ENCODE results near the gene PPP2R3C. TPM values are rescaled to one million over a fixed set of nuclear protein-coding genes. Genes with fewer than 3 reads are reported as not detected.

Gene PPP2R3C
- total and polyA plus RNA-seq, 2 of the 4 experiments (the other 2 are of a cell fraction) = 15.9 to 17.0 TPM

- TF ChIP-seq MAZ (IDR thresholded peaks at IDR 0.05; ENCODE audit: borderline replicate concordance, low read depth, low read length) = no peak
These were observed 11.9 kb upstream of the PPP2R3C start (continued) for GRCh38 chr14:35133542-35134328.

GRCh38 chr14:35124127-35124526, 2.3 kb upstream of the PPP2R3C start:
- no peak overlapping the region for H2BK20ac ChIP-seq (ENCODE audit: low read depth, low read length)
- H3K9ac ChIP-seq (ENCODE audit: low read depth, low read length) = no peak overlapping the region
- peaks cover 25 to 56% of the 10 kb centered on the region in 2 experiments for H3K79me1 ChIP-seq (ENCODE audit: low read depth in 1 of 2, low read length in 2 of 2)
- H2AFZ ChIP-seq (replicated peaks; ENCODE audit: low read length, poor library complexity) = no peak overlapping the region
- no peaks in the 10 kb centered on the region for H4K20me1 ChIP-seq (ENCODE audit: insufficient read depth, low read length)
- TF ChIP-seq MAZ (IDR thresholded peaks at IDR 0.05; ENCODE audit: borderline replicate concordance, low read depth, low read length) = no peak
- TF ChIP-seq RAD21 (IDR thresholded peaks at IDR 0.05; ENCODE audit: low read length) = no peak
- no peak overlapping the region for H2BK15ac ChIP-seq (ENCODE audit: low read depth, low read length)
- no peak overlapping the region for H4K91ac ChIP-seq (ENCODE audit: insufficient read depth, low read depth, low read length)
- ChIA-PET POLR2A (ENCODE audit: unreplicated experiment) (interaction anchor here (0.6 kb wide), 1 partner anchor 280 kb away, joined by 7 read pairs; the partner anchor contains the start of gene NFKBIA), CTCF (interaction anchor here (0.6 kb wide), 1 partner anchor 542 kb away, joined by 3 read pairs; no protein-coding TSS in a partner anchor)
- H3K4me1 ChIP-seq (ENCODE audit: control insufficient read depth, insufficient read depth, low read length) = peaks cover 5% of the 10 kb centered on the region
- H3K18ac ChIP-seq (ENCODE audit: low read depth, low read length) = no peak overlapping the region
- 0 out of 2 replicates have a peak, but pooled peaks cover 3% of the 10 kb centered on the region for H3K9me1 ChIP-seq (ENCODE audit: insufficient read depth, low read length)
- H2AK9ac ChIP-seq (replicated peaks; ENCODE audit: low read depth, low read length, poor library complexity) = no peak overlapping the region
- no peak overlapping the region for H3K4ac ChIP-seq (ENCODE audit: low read depth, low read length)
- no peak overlapping the region for H3K56ac ChIP-seq (ENCODE audit: extremely low read depth, insufficient read depth, low read length)
- H3K14ac ChIP-seq (replicated peaks; ENCODE audit: low read depth, low read length) = no peak overlapping the region
- in situ Hi-C loops (cut with MboI; ENCODE audit: low sequenced_read_pairs) = no loop called here
- no peak overlapping the region for H4K8ac ChIP-seq (ENCODE audit: low read depth in 2 of 2, low read length in 2 of 2)
- H3K27ac ChIP-seq (ENCODE audit: insufficient read depth, low read length) = no peak overlapping the region
- dilution Hi-C loops (cut with HindIII; ENCODE audit: low sequenced_read_pairs, unreplicated experiment) = no loop called here
- H2BK120ac ChIP-seq (ENCODE audit: low read depth, low read length) = no peak overlapping the region
- intact Hi-C loops (cut with micrococcal nuclease) = no loop called here
- no peaks in the 10 kb centered on the region for H3K27me3 ChIP-seq (ENCODE audit: control insufficient read depth, insufficient read depth, low read length)
- no peaks in the 10 kb centered on the region for H3K9me3 ChIP-seq (ENCODE audit: control insufficient read depth, insufficient read depth, low read length)
- WGBS, 2 experiments (ENCODE audit: extremely low coverage in 2 of 2, insufficient read length in 1 of 2) = no CpG with 5 or more reads among the region's 1 CpG
- H3K4me3 ChIP-seq (ENCODE audit: insufficient read depth, low read depth, low read length) = no peak overlapping the region
- BruUV-seq (replicated peaks) = no TSS peak
- H3K23ac ChIP-seq (ENCODE audit: low read depth, low read length) = peak overlapping the region; percentile 56; the same call in 1 of the 2 replicates
- H2BK5ac ChIP-seq (ENCODE audit: low read depth, low read length, poor library complexity, severe bottlenecking) = no peak overlapping the region
- H2AK5ac ChIP-seq (ENCODE audit: low read depth, low read length) = no peak overlapping the region
- H3K4me2 ChIP-seq (ENCODE audit: low read depth, low read length) = no peak overlapping the region
- peaks cover 6% of the 10 kb centered on the region for H3K36me3 ChIP-seq (ENCODE audit: control insufficient read depth, insufficient read depth, low read length)
- H4K5ac ChIP-seq (ENCODE audit: low read depth, low read length) = no peak overlapping the region
- ATAC-seq (ENCODE audit: low read depth) (no peak), DNase-seq (no peak)
